HG03064 (cell line): ENCODE measurements around the gene UAP1L1.
A peak's percentile ranks its signal among the peaks of the same experiment; 100 is the strongest.

Experiments
- ATAC-seq: cut with Tn5 transposase; IDR thresholded peaks from one replicate; pipeline ENCODE4 v1.9.1; 2021; ENCODE audit warnings: low read depth; ENCODE audit not compliant: unreplicated experiment

The UAP1L1 gene

DNA sequence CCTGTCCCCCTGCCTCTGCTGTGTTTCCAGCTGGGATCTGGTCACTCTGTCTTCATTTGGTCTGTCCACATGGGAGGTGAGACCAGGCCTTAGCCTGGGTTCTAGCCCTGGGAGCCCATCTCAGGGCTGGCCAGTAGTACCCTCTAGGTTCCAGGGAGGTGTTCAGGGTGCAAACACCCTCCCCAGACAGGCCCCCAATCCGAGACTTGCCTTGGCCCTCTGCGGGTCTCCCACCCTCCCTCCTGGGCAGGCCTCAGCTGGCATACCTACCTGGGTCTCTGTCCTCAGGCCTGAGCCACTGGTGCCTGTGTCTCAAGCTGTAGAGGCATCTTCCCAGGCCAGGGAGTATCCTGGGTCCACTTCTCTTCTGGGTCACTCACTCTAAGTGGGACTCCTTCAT is 6.0 kb upstream of the UAP1L1 start:
- no peak for ATAC-seq

GRCh38 chr9:137073992-137074399 is 3.3 kb upstream of the UAP1L1 start:
- ATAC-seq = no peak

DNA sequence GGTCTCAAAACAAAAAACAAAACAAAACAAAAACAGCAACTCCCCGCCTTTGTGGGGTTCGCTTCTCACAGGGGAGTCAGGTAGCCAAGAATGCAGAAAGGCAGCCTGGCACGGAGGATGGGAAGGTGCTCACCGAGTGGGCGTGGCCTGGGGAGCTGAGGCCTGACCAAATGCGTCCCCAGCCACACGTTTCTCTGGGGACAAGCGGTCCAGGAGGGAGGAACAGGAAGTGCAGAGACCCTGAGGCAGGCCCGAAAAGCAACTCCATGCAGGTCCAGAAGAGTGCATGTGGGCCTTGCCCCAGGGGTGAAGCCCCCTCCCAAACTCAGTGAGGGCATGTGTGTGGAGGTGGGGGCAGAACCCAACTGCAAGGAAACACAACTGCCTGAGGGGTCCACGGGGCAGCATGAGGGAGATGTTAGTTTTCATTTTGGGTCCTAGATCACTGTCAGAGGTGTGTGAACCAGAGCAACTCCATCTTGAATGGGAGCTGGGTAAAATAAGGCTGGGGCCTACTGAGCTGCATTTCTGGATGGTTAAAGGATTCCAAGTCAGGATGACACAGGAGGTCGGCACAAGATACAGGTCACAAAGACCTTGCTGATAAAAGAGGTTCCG is 2.6 kb upstream of the UAP1L1 start:
- no peak for ATAC-seq

GRCh38 chr9:137075275-137075775 is 2.0 kb upstream of the UAP1L1 start:
- ATAC-seq = no peak

DNA sequence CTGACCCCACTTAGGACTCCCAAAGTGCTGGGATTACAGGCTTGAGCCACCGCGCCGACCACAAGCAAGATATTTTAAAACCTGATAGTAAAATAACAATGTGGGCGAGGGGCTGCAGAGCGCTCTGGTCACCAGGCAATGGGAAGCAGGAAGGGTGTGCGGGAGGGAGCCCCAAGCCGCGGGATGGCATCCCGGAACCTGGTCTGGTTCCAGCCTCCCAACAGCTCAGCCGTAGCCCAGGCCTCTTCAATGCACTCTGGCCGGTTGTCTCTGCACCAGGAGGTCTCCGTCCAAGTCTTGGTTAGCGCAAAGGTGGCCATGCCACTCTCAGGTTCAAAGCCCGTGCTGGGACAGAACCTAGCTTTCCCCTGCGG is 694 bp upstream of the UAP1L1 start:
- ATAC-seq = no peak

GRCh38 chr9:137077758-137078693 is 709 bp downstream of the UAP1L1 start:
- ATAC-seq = no peak

DNA sequence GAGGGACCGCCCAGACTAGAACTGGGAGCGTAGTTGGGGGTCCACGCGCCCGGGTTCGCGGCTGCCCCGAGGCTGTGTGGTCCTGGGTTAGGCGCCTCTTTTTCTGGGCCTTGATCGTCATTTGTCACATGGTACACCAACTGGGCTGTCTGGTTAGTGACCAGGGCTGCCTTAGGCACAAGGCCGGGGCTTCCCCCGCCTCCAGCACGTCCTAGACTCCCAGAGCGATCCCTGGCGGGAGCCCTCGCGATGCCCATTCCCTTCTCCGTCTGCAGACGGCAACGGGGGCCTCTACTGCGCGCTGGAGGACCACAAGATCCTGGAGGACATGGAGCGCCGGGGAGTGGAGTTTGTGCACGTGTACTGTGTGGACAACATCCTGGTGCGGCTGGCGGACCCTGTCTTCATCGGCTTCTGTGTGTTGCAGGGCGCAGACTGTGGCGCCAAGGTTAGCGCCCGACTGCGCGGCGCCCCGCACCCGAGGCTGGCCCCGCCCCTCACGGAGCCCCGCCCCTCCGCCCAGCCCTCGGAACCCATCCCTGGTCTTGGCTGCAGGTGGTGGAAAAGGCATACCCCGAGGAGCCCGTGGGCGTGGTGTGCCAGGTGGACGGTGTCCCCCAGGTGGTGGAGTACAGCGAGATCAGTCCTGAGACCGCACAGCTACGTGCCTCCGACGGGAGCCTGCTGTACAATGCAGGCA is 1.5 kb downstream of the UAP1L1 start:
- ATAC-seq = no peak

GRCh38 chr9:137079401-137079787 is 2.1 kb downstream of the UAP1L1 start:
- no peak for ATAC-seq

- no peak for ATAC-seq
Observed at GRCh38 chr9:137080260-137081122, 3.2 kb downstream of the UAP1L1 start.

GRCh38 chr9:137082222-137082924 is 5.1 kb downstream of the UAP1L1 start:
- ATAC-seq = no peak

GRCh38 chr9:137082925-137083290 is 5.6 kb downstream of the UAP1L1 start:
- no peak for ATAC-seq

DNA sequence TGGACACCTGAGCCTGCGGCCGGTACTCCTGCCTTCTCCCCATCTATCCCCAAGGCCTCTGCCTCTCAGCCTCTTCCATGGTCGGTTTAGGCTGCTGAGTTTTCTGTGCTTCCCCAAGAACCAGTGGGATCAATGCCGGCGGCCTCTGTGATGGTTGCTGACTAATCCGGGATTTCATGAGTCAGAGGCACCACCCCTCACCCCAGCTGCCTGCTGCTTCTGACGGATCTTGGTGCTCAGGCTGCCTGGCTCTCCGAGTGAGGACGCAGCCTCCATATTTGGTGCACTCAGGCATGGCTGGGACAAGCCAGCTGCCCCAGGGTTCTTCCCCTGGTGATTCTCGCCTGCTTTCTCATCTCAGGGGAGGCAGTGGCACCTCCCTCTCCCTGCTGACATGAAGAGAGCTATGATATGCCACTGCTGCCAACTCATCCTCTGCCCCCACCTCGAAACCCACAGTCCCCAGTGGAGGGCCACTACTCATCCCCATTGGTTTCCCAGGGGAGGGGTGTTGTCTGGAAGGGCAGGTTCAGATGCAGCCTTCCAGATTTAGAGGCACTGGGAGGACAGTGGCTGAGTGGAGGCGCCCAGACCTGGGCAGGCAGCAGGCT is 6.2 kb downstream of the UAP1L1 start:
- no peak for ATAC-seq

- no peak for ATAC-seq
Observed at GRCh38 chr9:137084526-137084925, 7.2 kb downstream of the UAP1L1 start.

DNA sequence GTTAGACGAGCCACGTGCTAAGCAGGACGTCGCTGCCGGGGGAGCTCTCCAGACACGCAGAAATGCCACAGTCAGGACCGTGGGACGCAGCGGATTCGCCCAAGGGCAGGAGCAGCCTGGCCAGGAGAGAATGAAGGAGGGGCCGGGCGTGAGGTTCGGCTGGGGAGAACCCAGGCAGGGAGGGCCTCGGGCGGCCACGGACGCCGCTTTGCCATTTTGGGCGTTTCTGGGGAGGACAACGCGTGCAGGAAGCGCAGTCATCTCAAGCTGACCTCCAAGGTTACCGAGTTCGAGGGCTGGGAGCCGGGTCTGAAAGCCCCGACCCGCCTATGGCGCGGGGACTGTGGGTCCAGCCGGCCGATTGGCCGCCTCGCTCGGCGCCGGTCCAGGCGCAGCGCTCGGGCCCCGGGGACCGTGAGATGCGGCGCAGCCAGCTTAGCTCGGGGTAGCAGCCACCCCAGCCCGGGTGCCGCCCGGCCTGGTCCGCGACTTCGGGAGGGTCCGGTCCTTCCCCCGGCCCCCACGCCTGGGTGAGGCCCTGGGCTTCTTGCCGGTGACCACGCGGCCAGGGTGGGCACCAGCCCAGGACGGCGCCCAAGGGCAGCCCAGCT is 8.7 kb downstream of the UAP1L1 start:
- ATAC-seq = peak; percentile 3

- ATAC-seq = peak; percentile 75
Observed at GRCh38 chr9:137086531-137087408, 9.5 kb downstream of the UAP1L1 start, which contains the start of gene MAN1B1. TSS of gene MAN1B1 (plus strand) at chr9:137086985. CDS start at chr9:137087000, 15 bp downstream.

- no peak for ATAC-seq
Observed at GRCh38 chr9:137087409-137087925, 10.2 kb downstream of the UAP1L1 start.

DNA sequence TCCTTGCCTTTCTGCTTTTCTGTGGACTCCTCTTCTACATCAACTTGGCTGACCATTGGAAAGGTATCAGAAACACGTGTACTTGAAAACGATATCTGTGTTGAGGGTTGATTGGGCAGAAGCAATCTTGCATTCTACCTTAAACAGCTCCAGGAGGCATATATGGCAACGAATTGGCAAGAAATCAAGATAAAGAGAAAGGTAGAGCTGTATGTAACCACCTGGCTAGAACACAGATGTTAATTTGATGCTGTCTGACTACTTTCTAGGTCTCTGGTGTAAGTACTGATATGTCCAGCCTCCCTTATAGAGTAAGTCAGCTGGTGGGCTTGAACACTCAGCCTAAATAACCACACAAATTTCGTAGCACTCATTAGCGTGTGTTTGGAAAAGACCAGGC is 10.8 kb downstream of the UAP1L1 start:
- no peak for ATAC-seq
